Measurements from ENCODE around the gene DDX25.

Gene DDX25

DNA sequence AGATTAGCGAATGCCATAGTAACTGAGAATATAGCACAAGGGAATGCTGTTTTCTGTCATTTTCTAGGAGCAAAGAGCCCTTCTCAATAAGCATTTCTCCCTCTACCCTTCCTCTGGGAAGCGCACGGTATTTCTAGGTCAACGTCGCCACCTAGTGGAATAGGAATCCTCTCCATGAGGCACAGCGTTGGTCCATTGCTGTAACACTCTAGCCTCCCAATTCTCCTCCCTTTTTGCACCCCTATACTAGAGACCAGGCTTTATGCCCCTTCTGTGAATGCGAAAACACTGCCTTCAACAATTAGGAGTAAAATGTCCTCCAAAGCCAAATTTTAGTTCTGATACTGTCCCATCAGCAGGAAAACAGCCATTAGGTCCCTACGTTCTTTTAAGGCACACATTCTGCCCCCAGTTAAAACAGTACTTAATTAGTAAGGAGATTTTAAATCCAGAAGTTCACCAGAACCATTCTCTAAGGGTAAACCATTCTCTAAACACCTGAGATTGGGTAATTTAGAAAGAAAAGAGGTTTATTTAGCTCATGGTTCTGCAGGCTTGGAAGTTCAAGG, 29.7 kb upstream of the DDX25 start:
- DNase-seq (ENCODE audit: low read depth), result peak; percentile 18
- H3K4me3 ChIP-seq (ENCODE audit: low read depth, low read length), result no peak overlapping the region
- TF ChIP-seq, protein P1, sequence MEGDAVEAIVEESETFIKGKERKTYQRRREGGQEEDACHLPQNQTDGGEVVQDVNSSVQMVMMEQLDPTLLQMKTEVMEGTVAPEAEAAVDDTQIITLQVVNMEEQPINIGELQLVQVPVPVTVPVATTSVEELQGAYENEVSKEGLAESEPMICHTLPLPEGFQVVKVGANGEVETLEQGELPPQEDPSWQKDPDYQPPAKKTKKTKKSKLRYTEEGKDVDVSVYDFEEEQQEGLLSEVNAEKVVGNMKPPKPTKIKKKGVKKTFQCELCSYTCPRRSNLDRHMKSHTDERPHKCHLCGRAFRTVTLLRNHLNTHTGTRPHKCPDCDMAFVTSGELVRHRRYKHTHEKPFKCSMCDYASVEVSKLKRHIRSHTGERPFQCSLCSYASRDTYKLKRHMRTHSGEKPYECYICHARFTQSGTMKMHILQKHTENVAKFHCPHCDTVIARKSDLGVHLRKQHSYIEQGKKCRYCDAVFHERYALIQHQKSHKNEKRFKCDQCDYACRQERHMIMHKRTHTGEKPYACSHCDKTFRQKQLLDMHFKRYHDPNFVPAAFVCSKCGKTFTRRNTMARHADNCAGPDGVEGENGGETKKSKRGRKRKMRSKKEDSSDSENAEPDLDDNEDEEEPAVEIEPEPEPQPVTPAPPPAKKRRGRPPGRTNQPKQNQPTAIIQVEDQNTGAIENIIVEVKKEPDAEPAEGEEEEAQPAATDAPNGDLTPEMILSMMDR (IDR thresholded peaks at IDR 0.05; ENCODE audit: low read depth, low read length, missing control alignments), result peak; percentile 85

DNA sequence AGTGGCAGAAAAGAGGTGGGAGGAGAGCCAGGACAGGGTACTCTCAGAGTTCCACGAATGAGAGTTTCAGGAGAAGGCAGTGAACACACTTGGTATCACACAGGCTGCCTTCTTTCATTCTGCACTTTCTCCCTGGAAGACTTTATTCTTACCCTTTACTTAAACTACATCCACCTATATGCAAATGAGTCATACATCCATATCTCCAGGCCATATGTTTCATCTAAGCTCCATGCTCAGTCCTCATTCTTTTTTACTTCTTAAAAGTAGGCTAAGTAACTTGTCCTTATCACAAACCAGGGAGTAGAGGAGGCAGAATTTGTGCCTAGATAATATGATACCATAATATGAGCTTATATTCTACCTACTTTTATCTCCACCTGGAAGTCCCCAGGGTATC, 23.0 kb upstream of the DDX25 start:
- H3K4me3 ChIP-seq (ENCODE audit: low read depth, low read length), result no peak overlapping the region
- DNase-seq (ENCODE audit: low read depth), result no peak
- TF ChIP-seq, protein P1 (IDR thresholded peaks at IDR 0.05; ENCODE audit: low read depth, low read length, missing control alignments), result no peak

DNA sequence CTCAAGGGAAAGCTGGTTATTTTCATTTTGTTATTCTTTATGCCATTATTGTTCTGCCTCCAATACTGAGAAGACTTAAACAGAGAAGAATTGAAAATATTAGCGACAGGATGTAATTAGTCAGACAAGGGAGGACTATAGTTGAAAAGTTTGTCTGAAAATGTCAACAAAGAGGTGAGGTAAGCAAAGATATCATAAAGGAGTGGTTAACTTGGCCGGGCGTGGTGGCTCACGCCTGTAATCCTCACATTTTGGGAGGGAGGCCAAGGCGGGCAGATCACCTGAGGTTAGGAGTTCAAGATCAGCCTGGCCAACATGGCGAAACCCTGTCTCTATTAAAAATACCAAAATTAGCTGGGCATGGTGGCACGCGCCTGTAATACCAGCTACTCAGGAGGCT, 20.9 kb upstream of the DDX25 start:
- TF ChIP-seq, protein P1 (IDR thresholded peaks at IDR 0.05; ENCODE audit: low read depth, low read length, missing control alignments), result no peak
- H3K4me3 ChIP-seq (ENCODE audit: low read depth, low read length), result no peak overlapping the region
- DNase-seq (ENCODE audit: low read depth), result no peak

DNA sequence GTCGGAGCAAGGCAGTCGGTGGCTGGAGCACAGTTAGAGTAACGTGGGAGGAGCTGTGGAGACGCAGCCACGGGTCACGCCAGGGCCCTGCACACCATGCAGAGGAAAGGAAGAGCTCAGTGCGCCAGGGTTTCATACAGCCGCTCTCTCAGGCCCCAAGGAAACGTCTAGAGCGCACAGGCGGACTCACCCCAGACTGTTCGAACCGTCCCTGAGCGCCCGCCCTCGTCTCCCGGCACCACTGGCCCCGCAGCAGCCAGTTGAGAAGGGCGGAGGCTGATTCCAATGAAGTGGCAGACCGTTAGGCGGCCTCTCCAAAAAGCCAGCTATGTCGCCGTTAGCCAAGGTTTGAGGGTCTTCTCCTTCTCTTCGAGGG, 17.3 kb upstream of the DDX25 start:
- TF ChIP-seq, protein P1 (IDR thresholded peaks at IDR 0.05; ENCODE audit: low read depth, low read length, missing control alignments), result no peak
- peak; percentile 48 for DNase-seq (ENCODE audit: low read depth)
- H3K4me3 ChIP-seq (ENCODE audit: low read depth, low read length), result peak overlapping the region; percentile 69

DNA sequence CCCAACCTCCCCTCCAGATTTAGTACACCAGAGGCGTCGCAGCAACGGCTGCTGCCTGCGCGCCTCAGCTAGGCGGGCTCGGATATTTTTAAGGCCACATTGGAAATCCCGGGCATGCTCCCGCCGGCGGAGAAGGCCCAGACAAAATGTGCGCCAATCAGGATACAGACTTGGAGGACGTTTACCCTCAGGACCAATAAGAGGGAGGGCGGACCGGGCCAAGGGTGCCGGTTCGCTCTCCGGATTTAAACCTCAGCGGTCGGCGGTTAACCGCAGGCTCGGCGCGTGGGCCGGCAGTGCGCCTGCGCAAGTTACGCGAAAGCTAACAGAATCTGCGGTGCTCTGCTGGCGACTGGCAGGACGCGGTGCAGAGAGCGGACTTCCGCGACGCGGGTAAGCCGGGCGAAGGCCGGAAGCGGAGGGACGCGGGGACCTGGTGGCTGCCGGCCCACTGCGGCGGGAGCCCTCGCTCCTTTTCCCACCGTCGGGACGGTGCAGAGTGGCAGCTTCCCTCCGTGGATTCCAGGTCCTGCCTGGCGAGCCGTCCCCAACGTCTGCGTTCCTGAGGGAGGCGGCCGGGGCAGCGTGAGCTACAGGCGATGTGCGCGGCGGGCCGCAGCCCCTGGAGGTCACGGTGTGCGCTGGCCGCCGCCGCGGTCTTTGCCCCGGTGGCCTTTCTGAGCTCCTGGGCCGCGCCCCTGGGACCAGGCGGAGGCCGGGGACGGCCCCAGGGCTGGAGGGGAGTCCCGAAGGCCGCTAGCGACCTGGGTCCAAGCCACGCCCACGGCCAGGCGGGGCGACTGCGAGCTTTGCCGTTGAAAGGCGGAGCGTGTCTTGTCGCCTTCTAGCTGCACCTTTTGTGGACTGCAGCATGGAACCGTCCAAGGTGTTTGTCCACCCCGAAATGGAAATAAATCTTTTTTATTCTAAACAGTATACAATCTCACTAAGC, 16.7 kb upstream of the DDX25 start, which contains the start of gene HYLS1:
Gene HYLS1 (plus strand): TSS at position 296 of the 952 bp plus-strand sequence. CDS start 11,701 bp downstream, outside the sequence.
- TF ChIP-seq, protein P1 (IDR thresholded peaks at IDR 0.05; ENCODE audit: low read depth, low read length, missing control alignments), result no peak
- DNase-seq (ENCODE audit: low read depth), result peak; percentile 95
- peak within 1 kb of the TSS; percentile 69 for H3K4me3 ChIP-seq (ENCODE audit: low read depth, low read length)

DNA sequence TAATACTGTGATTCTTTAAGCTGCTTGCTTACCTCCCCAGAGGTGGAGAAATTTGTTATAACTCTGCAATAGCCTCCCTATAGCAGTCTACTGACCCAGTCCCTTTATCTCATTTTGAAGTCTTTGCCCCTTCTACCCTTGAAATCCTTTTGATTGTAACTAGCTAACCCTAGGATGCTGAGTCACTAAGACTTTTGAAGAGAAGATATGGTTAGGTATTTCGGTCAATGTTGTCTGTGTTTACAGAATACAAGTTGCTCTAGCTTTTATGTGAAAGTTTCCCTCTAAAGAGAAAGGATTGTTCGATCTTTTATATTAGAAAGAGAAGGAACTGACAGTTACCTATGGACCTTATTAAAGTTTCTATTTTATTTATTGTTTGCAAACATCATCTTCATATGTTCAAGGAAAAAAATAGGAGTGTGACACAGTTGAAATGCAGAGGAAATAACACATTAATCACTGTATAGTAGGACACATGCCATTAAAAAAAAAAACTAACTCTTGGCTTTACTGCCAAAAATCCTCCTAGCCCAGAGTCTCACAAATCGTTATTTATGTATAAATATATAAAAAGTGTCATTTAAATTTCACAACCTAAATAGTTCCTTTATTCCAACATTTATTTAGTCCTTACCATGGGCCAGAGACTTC, 13.7 kb upstream of the DDX25 start:
- TF ChIP-seq, protein P1 (IDR thresholded peaks at IDR 0.05; ENCODE audit: low read depth, low read length, missing control alignments), result no peak
- H3K4me3 ChIP-seq (ENCODE audit: low read depth, low read length), result no peak overlapping the region
- DNase-seq (ENCODE audit: low read depth), result no peak
